Measurements from ENCODE around the gene DGLUCY.
"Not testable (repeated sequence)": the region's sequence is repeated elsewhere in the genome, so short reads cannot be mapped to it uniquely, and the experiment has no call there.

Gene DGLUCY

DNA sequence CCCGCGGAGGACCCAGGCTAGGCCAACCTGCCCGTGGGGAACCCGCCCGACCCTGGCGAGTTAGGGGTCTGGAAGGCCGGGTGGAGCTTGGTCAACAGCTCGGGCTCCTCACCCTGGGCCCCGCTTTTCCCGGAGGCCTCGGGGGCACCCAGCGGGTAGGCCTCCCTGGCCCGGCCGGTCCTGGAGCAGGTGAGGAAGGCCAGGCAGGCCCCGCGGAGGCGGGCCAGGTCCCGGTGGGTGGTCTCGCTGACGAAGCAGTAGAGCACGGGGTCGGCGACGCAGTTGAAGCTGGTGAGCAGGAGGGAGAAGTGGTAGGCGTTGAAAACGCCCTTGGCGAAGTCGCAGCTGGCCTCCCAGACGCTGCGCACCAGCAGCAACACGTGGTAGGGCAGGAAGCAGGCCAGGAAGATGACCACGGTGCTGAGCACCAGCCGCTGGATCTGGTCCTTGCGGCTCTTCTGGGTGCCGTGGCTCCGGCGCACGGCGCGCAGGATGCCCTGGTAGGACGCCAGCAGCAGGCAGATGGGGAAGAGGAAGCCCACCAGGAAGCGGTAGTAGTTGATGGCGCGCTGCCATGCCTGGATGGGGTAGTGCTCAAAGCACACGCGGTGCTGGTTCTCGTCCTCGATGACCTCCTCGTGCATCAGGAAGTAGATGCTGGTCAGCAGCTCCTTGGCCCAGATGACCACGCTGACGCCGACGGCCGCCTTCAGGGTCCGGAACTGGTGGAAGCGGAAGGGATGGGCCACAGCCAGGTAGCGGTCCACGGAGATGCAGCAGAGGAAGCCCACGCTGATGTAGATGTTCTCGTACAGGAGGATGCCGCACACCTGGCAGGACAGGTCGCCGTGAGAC, 120.3 kb downstream of the DGLUCY start:
- DNase-seq (ENCODE audit: low read depth, low spot score), result no peak

DNA sequence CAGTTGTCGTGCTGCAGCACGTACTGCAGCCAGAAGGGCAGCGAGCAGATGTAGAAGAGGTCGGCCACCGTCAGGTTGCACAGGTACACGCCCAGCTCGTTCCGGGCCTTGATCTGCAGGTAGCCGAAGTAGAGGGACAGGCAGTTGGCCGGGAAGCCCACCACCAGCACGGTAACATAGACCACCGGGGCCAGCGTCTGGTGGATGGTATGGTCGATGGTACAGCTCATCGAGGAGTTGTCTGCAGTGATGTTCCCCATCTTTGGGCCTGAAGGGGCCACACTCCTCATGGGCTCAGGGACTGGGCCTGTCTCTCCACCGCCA, 120.9 kb downstream of the DGLUCY start:
- no peak for DNase-seq (ENCODE audit: low read depth, low spot score)

GRCh38 chr14:91235841-91236240, 122.0 kb downstream of the DGLUCY start:
- no peak for DNase-seq (ENCODE audit: low read depth, low spot score)

GRCh38 chr14:91237219-91237618, 123.3 kb downstream of the DGLUCY start:
- DNase-seq (ENCODE audit: low read depth, low spot score), result no peak

GRCh38 chr14:91238085-91238484, 124.2 kb downstream of the DGLUCY start:
- no peak for DNase-seq (ENCODE audit: low read depth, low spot score)

DNA sequence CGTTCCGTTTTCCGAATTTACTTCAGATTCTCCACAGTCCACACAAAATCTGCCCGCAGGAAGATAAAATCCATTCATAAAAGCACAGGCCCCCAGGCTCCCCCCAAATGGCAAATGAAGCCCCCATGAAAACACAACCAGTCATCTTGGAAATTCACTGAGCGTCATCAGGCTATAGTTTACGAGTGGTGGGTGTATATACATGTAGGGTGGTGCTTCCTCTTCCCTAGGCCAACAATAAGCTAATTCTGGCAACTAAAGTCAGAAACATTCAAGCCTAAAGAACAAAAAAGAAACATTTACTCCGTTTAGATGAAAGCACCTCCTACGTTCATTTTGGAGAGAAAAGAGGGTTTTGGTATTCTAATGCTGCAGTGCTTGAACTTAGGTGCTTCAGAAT, 124.8 kb downstream of the DGLUCY start:
- DNase-seq (ENCODE audit: low read depth, low spot score), result no peak

GRCh38 chr14:91241863-91242262, 128.0 kb downstream of the DGLUCY start:
- DNase-seq (ENCODE audit: low read depth, low spot score), result no peak

DNA sequence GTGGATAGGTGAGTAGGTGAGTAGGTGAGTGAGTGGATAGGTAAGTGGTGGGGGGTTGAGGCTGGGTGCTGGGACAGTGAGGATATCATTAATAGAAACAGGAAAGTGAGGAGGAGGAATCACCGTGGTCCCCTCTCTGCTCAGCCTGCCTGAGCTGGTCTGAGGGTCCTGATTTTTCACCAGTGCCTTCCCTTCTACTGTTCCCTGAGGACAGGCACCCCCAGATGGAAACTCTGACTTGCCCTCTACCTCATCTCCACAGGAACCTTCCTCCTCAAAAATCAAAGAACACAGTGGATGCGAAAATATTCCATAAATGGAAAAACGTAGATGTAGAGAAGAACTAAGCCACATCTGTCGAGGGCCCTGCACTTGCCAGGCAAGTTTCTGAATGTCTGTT, 128.8 kb downstream of the DGLUCY start:
- no peak for DNase-seq (ENCODE audit: low read depth, low spot score)

DNA sequence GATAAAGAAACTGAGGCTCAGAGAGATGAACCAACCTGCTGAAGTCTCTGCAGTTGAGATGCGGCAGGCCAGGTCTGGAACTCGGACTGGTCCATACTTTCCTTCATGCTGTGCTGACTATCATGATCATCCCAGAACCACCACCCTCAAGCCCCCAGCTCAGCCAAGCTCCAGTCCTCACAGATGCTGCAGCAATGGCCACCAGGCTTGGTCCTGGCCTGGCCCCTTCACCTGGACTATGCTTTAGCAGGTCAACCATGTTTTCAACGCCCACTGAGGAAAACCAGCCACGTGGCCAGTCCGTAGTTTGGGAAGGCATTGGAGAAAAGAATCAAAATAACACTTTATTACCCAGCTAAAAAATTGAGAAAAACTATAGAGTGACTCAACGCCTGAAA, 129.2 kb downstream of the DGLUCY start:
- no peak for DNase-seq (ENCODE audit: low read depth, low spot score)

GRCh38 chr14:91244501-91244901, 130.6 kb downstream of the DGLUCY start, which contains the start of gene GPR68:
GPR68 (minus strand) TSS chr14:91244704; CDS start chr14:91235050, 9,654 bp downstream.
- DNase-seq (ENCODE audit: low read depth, low spot score), result no peak

DNA sequence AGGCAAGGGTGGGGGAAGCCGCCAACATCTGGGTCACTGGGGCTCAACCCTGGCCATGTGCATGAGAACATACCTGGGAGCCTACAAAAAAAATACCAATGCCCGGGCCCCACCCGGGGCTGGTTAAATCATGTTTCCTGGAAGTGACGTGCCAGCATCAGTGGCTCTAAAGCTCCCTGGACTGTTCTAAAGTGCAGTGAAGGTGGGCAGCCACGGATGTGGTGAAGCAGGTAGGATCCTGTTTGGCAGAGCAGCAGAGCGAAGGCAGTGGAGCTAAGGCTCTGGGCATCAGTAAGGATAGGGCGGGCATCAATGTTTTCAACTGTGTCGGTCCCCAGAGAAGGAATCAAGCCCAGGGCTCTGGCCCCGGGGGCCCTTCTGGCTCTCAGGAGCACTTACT, 131.2 kb downstream of the DGLUCY start:
- no peak for DNase-seq (ENCODE audit: low read depth, low spot score)

- DNase-seq (ENCODE audit: low read depth, low spot score), result not testable (repeated sequence)
Measured at GRCh38 chr14:91245616-91246015, 131.7 kb downstream of the DGLUCY start.

- no peak for DNase-seq (ENCODE audit: low read depth, low spot score)
Measured at GRCh38 chr14:91246051-91246852, 132.4 kb downstream of the DGLUCY start.

DNA sequence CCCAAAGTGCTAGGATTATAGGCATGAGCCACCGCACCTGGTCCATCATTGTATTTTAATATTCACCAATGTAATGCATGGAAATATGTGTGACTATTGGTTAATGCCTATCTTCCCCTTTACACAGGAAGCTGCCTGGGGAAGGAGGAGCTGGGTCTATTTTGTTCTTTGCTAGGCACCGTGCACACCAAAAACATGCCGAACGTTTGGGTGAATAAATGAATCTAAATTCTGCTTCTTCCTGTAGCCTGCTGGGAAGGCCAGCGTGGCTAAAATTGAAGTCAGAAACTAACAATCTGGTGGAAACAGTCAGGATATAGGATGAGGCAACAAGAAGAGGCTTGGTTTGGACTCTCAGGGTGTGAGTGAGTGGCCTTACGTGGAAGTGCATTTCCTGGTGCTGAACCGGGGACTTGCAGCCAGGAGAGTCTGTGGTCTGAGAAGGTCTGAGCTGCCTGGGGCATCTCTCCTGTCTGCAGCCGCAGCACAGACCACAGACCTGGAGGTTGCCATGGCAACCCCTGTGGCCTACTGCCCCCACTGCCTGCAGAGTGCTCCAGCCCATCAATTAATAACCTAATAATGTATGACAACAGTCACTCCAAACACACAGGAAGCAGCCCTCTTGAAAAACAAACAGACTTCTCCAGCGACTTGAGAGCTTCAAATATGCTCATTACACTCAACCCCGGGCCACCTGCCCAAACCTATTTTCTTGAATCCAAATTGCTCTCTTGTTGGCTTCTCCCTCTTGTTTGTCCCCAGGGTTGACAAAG, 136.2 kb downstream of the DGLUCY start:
- no peak for DNase-seq (ENCODE audit: low read depth, low spot score)

DNA sequence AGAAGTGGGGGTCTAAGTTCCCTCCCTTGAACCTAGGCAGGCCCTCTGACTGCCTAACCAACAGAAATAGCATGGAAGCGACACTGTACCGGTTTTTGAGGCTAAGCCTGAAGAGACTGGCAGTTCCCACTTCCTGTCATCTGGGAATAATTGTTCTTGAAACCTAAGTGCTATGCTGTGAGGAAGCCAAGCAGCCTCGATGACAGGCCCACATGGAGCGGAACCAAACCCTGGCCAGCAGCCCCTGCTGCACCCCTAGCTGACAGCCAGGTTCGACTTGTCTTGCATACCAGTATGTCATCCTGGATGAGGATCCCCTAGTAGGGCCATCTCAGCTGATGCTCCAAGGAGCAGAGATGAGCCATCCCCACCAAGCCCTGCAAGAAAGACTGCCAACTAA, 137.0 kb downstream of the DGLUCY start:
- DNase-seq (ENCODE audit: low read depth, low spot score), result no peak

DNA sequence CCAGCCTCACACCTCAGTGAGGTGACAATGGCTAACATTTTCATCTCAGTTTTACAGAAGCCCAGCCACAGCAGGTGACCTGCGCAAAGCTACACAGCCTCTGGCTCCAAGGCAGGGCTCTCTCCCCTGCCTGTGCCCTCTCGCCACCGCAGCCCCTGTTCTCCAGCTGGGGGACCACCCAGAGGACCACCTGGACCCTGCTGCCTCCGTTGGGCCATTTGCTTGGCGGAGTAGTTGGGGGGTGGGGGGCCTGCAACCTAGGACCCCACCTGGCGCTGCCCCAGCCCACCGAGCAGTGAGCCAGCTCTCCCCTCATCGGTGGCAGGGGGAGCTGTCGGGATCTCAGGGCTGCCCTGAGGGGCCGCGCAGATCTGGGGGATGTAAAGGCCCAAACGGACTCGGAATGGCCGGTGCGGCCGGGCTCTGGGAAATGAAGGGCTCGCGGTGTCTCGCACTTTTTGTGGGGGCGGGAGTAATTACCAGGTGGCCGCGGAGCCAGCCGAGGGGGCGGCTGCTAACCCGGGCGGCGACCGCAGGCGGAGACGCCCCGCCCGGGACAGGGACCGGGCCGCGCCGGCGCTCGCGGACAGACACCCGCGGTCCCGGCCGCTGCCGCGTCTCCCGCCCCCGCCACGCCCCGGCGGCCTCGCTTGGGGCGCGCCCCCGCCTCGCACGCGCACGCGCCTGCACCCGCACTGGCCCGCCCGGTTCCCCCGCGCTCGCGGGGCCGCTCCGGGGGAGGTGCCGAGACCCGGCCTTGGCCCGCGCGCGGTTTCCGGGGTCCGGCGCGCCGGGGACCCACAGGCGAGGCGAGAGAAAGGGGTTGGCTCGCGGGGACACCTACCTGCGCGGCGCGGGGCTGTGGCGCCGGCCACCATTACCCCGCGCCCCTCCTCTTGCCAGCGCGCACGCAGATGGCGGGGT, 139.3 kb downstream of the DGLUCY start:
- no peak for DNase-seq (ENCODE audit: low read depth, low spot score)

GRCh38 chr14:91253795-91254323, 140.0 kb downstream of the DGLUCY start:
- no peak for DNase-seq (ENCODE audit: low read depth, low spot score)

DNA sequence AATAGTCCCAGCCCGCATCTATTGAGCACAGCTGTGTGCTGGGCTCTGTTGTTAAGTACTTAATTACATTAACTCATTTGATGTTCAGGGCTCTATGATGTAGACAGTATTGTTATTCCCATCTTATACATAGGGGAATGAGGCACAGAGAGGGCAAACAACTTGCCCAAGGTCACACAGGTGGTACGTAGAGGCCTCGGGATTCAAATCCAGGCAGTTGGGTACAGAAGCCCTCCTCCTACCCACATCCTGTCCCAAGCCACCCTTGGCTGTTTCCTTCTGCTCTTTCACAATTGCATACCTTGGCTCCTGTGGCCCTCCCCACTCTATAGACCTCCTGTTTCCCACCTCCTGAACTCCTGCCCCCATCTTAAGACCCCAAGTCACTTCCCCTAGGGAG, 140.6 kb downstream of the DGLUCY start:
- no peak for DNase-seq (ENCODE audit: low read depth, low spot score)

GRCh38 chr14:91255026-91255695, 141.3 kb downstream of the DGLUCY start:
- no peak for DNase-seq (ENCODE audit: low read depth, low spot score)

GRCh38 chr14:91256661-91257060, 142.8 kb downstream of the DGLUCY start:
- DNase-seq (ENCODE audit: low read depth, low spot score), result no peak
